T-helper 2 cell treated with Interferon-gamma antibody and Interleukin-4, amounts not matched to agents 5 μg/mL and 100 μg/mL, for 36 hours (primary cell): Measurements from ENCODE around the gene THADA.
A peak's percentile ranks its signal among the peaks of the same experiment; 100 is the strongest.

Experiments
- DNase-seq: peaks from one replicate; pipeline ENCODE4 v3.0.0; 2021; ENCODE audit warnings: low spot score
- H3K27ac Mint-ChIP-seq: one replicate; pipeline ENCODE4 v1.8.0; 2021; ENCODE audit warnings: mild to moderate bottlenecking, mixed read lengths
- H3K27me3 Mint-ChIP-seq: one replicate; pipeline ENCODE4 v1.8.0; 2021; ENCODE audit warnings: low read depth, mixed read lengths
- H3K36me3 Mint-ChIP-seq: one replicate; pipeline ENCODE4 v1.8.0; 2021; ENCODE audit warnings: low read depth, mixed read lengths
- H3K4me1 Mint-ChIP-seq: one replicate; pipeline ENCODE4 v1.8.0; 2021; ENCODE audit warnings: low read depth, mixed read lengths
- H3K4me3 Mint-ChIP-seq: one replicate; pipeline ENCODE4 v1.8.0; 2022; ENCODE audit warnings: mild to moderate bottlenecking, moderate library complexity, mixed read lengths
- H3K9me3 Mint-ChIP-seq: one replicate; pipeline ENCODE4 v1.8.0; 2021; ENCODE audit warnings: mixed read lengths

Gene THADA

DNA sequence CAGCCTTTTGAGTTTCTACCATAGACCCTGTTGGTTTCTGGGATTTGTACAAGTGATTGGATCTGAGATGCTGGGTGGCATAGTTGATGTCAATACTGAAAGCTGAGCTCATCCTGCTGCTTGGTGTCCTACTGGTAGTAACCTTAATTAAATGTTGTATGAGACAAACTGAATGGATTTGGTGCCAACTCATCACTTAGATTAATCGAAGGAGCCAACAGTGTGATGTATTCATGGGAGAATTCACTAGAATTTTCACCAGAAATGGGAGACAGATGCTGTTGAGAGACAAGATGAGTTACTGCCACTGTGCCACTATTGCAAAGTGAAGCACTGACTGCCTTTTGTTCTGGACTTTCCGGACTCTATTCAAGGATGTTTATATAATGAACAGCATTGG is 158.5 kb downstream of the THADA start:
- Mint-ChIP-seq H3K27me3 (no peaks in the 10 kb centered on the region), H3K4me1 (peaks cover 4% of the 10 kb centered on the region), H3K36me3 (peaks cover 21% of the 10 kb centered on the region), H3K4me3 (no peak overlapping the region), H3K9me3 (no peaks in the 10 kb centered on the region), H3K27ac (no peak overlapping the region)
- DNase-seq, result no peak

DNA sequence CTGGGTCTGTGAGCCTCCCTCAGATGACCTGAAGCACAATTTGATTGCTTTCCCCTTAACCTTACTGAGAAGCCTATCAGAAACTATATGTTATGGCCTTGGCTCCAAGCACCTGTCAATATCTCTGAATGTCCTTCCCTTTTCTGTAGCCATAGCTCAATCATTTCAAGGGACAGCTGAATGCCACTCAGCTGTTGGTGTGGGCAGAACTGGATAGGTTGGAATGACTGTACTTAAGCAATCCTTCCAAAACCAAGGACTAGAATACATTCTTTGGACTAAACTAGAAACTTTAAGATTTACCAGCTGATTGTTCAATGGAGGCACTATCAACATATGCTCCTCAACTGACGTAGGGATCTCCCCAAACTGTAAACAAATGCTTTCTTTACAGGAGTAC is 159.4 kb downstream of the THADA start:
- Mint-ChIP-seq H3K4me1 (peaks cover 4% of the 10 kb centered on the region), H3K36me3 (peaks cover 17% of the 10 kb centered on the region), H3K27me3 (no peaks in the 10 kb centered on the region), H3K27ac (no peak overlapping the region), H3K9me3 (no peaks in the 10 kb centered on the region), H3K4me3 (no peak overlapping the region)
- DNase-seq, result no peak

- Mint-ChIP-seq H3K4me3 (no peak overlapping the region), H3K9me3 (no peaks in the 10 kb centered on the region), H3K27me3 (no peaks in the 10 kb centered on the region), H3K27ac (no peak overlapping the region), H3K4me1 (peaks cover 4% of the 10 kb centered on the region), H3K36me3 (peaks cover 20% of the 10 kb centered on the region)
- DNase-seq, result no peak
Observed at GRCh38 chr2:43435746-43436145, 160.1 kb downstream of the THADA start.

GRCh38 chr2:43430489-43430888 is 165.3 kb downstream of the THADA start:
- Mint-ChIP-seq H3K9me3 (no peaks in the 10 kb centered on the region), H3K4me1 (peaks cover 17% of the 10 kb centered on the region), H3K27me3 (no peaks in the 10 kb centered on the region), H3K36me3 (peaks cover 30% of the 10 kb centered on the region), H3K4me3 (no peak overlapping the region), H3K27ac (no peak overlapping the region)
- no peak for DNase-seq

DNA sequence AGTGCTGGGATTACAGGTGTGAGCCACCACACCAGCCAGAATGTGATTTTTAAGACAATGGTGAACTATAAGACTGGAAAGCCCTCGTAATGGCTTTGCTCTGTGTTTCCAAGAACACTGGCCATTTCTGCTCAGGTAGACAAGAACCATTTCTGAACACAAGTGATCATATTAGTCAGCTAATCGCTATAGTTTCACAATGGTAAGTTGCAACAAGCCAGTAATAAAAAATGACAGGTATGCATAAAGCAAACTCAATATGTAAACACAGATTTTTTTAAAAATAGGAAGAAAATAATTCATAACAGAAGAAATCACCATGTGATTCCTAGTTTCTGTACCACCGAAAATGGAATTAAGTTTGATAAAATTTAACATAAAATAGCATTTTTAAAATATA is 166.5 kb downstream of the THADA start:
- Mint-ChIP-seq H3K4me1 (peaks cover 29% of the 10 kb centered on the region), H3K9me3 (no peaks in the 10 kb centered on the region), H3K27me3 (no peaks in the 10 kb centered on the region), H3K4me3 (no peak overlapping the region), H3K27ac (no peak overlapping the region), H3K36me3 (peaks cover 38% of the 10 kb centered on the region)
- DNase-seq, result no peak

- H3K36me3 Mint-ChIP-seq, result peaks cover 45% of the 10 kb centered on the region
- H3K4me3 Mint-ChIP-seq, result peak overlapping the region; percentile 37
- no peak for DNase-seq
- peaks cover 38% of the 10 kb centered on the region for H3K4me1 Mint-ChIP-seq
- no peaks in the 10 kb centered on the region for H3K27me3 Mint-ChIP-seq
- peak overlapping the region; percentile 83 for H3K27ac Mint-ChIP-seq
- H3K9me3 Mint-ChIP-seq, result no peaks in the 10 kb centered on the region
Observed at GRCh38 chr2:43427032-43427424, 168.8 kb downstream of the THADA start.

DNA sequence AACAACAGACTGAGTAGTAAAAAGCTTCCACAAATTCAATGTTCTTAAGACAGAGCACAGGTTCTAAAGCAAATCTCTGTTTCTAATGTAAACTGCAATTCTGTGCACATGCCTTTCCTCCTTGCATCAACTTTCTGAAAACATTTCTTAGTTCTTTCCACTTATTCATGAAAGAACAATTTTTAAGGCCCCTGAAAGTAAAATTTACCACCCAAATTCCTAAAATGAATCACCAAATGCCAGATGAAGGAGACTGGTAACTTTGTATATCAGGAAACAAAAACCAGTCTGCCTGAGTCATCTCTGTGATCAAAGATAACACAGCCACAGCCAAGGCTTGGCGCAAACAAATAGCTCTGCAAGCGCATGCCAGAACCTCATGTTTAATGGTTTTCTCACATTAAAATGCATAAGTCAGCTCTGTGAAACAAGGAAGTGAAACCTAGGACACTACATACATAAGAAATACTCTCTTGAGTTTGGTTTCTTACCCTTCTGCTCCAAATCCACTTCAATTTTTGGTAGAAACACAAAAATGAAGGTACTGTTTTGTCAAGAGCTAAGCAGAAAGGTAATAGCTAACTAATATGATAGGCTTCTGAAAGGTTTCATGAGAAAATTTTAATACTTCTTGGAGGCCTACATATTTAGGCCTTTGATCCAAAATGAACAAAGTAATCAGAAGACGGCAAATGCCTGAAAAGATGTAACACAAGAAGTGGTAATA is 169.4 kb downstream of the THADA start:
- H3K27me3 Mint-ChIP-seq, result no peaks in the 10 kb centered on the region
- peak overlapping the region; percentile 83 for H3K27ac Mint-ChIP-seq
- peaks cover 48% of the 10 kb centered on the region for H3K36me3 Mint-ChIP-seq
- H3K4me3 Mint-ChIP-seq, result peak overlapping the region; percentile 37
- DNase-seq, result peak; percentile 84
- H3K4me1 Mint-ChIP-seq, result peaks cover 38% of the 10 kb centered on the region
- H3K9me3 Mint-ChIP-seq, result no peaks in the 10 kb centered on the region

DNA sequence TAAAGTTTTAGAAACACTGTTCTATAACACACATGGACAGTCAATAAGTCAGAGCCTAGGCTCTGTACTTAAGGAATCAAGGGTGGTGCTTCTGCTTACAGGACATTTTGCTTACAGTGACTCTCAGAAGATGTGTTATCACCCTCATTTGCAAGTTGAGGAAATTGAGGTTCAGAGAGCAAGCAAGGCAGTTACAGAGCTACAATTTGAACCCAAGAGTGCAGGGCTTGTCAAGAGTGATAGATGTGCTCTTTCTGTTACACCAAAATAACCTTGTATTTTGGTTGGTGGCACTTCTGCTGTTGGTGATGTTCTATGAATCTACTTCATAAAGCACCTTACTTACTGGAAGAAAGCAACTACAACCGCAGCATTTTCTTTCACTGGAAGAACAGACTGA is 170.2 kb downstream of the THADA start:
- Mint-ChIP-seq H3K27ac (peak overlapping the region; percentile 42), H3K27me3 (no peaks in the 10 kb centered on the region), H3K4me1 (peaks cover 38% of the 10 kb centered on the region), H3K4me3 (peak overlapping the region; percentile 13), H3K36me3 (peaks cover 46% of the 10 kb centered on the region), H3K9me3 (no peaks in the 10 kb centered on the region)
- DNase-seq, result no peak

DNA sequence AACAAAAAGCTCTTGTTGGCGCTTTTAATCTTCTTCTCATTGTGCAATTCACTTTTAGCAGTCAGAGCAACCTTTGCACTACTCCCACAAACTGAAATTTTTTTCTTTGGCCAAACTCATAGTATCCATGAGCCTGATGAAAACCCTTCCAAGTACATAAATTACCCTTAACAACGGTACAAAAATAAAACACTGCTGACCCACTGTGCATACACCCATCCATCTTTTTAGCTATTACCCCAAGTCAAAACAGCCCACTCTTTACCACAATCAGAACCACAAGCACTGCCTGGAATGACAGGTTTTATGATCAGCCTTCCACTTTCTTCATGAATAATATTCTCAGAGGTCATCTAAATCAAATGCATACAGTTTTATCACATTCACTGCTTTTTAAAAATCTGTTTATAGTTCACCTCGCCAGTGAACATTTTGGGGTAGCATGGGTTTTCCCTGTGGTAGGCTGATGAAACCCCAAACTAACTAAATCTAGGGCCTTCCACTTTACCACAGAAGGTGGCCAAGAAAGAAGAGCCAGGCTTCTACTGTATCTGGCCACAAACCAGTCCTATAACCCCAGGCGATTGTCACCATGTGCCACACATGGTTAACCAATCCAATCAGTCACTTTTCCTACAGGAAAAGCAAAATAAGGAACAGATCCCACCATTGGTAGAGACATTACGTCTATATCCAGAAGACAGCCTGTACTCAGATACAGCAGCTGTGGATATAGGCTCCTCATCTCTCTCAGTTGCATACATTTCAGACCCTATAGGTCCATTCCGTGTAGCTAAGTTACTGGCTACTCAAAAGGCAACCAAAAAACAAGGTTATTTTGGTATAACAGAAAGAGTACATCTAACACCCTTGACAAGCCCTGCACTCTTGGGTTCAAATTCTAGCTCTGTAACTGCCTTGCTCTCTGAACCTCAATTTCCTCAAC is 171.3 kb downstream of the THADA start:
- Mint-ChIP-seq H3K27me3 (no peaks in the 10 kb centered on the region), H3K4me1 (peaks cover 38% of the 10 kb centered on the region), H3K36me3 (peaks cover 45% of the 10 kb centered on the region), H3K9me3 (no peaks in the 10 kb centered on the region), H3K4me3 (peak overlapping the region; percentile 23), H3K27ac (peak overlapping the region; percentile 16)
- peak; percentile 36 for DNase-seq

DNA sequence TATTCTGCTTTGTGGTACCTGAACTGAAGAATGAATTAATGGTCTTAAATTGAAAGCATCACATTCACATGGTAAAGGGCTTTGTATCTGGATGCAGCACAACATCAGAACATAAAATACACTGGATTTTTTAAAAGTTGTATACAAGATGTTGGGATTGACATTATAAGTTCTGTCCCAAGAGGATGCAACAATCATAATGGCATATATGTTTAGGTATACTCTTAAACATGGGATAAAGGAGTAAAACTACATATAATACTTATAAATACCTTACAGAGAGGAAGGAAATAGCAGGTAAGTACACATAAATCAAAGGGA is 171.9 kb downstream of the THADA start:
- H3K36me3 Mint-ChIP-seq, result peaks cover 49% of the 10 kb centered on the region
- no peaks in the 10 kb centered on the region for H3K9me3 Mint-ChIP-seq
- no peak overlapping the region for H3K27ac Mint-ChIP-seq
- peaks cover 38% of the 10 kb centered on the region for H3K4me1 Mint-ChIP-seq
- no peaks in the 10 kb centered on the region for H3K27me3 Mint-ChIP-seq
- DNase-seq, result no peak
- H3K4me3 Mint-ChIP-seq, result peak overlapping the region; percentile 23

GRCh38 chr2:43421194-43421593 is 174.6 kb downstream of the THADA start:
- Mint-ChIP-seq H3K4me1 (peaks cover 25% of the 10 kb centered on the region), H3K36me3 (peaks cover 40% of the 10 kb centered on the region), H3K4me3 (no peak overlapping the region), H3K27ac (no peak overlapping the region), H3K9me3 (no peaks in the 10 kb centered on the region), H3K27me3 (no peaks in the 10 kb centered on the region)
- DNase-seq, result no peak

- Mint-ChIP-seq H3K27ac (no peak overlapping the region), H3K36me3 (peaks cover 40% of the 10 kb centered on the region), H3K27me3 (no peaks in the 10 kb centered on the region), H3K4me3 (no peak overlapping the region), H3K4me1 (peaks cover 20% of the 10 kb centered on the region), H3K9me3 (no peaks in the 10 kb centered on the region)
- no peak for DNase-seq
Observed at GRCh38 chr2:43420389-43420801, 175.4 kb downstream of the THADA start.

DNA sequence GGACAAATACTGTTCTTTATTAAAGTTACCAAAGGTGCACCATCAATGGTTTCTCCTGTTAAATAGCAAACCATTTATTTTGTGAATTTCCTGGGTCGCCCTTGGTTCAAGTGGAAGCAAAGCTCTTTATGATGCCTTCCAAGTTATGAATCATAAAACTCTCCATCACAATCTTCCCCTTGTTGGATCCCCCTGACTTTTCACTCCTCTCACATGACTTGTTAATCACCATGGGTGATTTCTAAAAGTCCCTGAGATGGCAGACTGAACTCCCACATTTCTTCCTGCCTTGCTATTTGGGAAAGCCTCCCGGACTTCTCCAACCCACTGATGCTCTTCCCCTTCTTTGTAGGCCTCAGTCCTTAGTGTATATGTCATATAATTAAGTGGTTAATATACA is 176.0 kb downstream of the THADA start:
- no peak overlapping the region for H3K27ac Mint-ChIP-seq
- no peaks in the 10 kb centered on the region for H3K27me3 Mint-ChIP-seq
- peaks cover 14% of the 10 kb centered on the region for H3K4me1 Mint-ChIP-seq
- H3K36me3 Mint-ChIP-seq, result peaks cover 37% of the 10 kb centered on the region
- no peak for DNase-seq
- no peaks in the 10 kb centered on the region for H3K9me3 Mint-ChIP-seq
- H3K4me3 Mint-ChIP-seq, result no peak overlapping the region

GRCh38 chr2:43419243-43419642 is 176.6 kb downstream of the THADA start:
- H3K36me3 Mint-ChIP-seq, result peaks cover 32% of the 10 kb centered on the region
- H3K4me3 Mint-ChIP-seq, result no peak overlapping the region
- H3K27me3 Mint-ChIP-seq, result no peaks in the 10 kb centered on the region
- no peak overlapping the region for H3K27ac Mint-ChIP-seq
- no peak for DNase-seq
- H3K4me1 Mint-ChIP-seq, result peaks cover 9% of the 10 kb centered on the region
- H3K9me3 Mint-ChIP-seq, result no peaks in the 10 kb centered on the region
